Aortic smooth muscle cell (primary cell): ENCODE measurements around the gene MARK1. TPM values are rescaled to one million over a fixed set of nuclear protein-coding genes. Genes with fewer than 3 reads are reported as not detected.

ENCODE experiments used
- total RNA-seq: library from RNA; depleted of rRNA; stranded (reverse); fragments of >200 nt; gene quantifications from 2 replicates; pipeline ENCODE4 v1.2.3, GENCODE V29; 2014

Gene MARK1
- total RNA-seq, result 1.3 and 2.1 TPM in 2 replicates

DNA sequence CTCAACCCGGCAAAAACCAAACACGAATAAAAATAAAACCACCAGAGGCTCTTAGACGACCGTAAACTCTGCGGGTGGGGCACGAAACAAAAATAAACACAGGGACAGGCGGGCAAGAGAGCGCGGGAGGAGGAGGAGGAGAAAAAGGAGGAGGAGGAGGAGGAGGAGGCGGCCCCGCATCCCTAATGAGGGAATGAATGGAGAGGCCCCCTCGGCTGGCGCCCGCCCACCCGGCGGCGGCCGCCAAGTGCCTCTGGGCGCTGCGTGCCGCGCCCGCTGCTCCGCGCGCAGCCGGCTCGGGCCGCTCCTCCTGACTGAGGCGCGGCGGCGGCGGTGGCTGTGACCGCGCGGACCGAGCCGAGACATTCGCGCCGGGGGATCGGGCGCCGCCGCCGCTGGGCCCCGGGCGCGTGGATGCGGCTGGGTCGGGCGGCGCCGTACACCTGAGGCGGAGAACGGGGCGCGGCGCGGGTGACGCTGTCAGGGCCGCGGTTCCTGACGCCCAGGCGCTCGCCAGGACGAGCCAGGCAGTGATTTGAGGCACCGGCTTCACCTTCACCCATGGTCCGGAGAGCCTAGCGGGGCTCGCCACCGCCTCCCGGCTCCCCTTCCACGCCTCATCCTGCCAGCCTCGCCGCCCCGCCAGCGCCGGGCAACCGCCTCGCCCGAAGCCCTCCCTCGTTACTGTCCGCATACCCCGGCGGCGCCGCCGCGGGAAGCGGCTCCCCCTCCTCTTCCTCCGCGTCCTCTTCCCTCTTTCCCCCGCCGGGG lies at the start of gene MARK1:
TSS of gene MARK1 (plus strand) at position 229 of the 771 bp plus-strand sequence. CDS start 687 bp downstream, outside the sequence.

DNA sequence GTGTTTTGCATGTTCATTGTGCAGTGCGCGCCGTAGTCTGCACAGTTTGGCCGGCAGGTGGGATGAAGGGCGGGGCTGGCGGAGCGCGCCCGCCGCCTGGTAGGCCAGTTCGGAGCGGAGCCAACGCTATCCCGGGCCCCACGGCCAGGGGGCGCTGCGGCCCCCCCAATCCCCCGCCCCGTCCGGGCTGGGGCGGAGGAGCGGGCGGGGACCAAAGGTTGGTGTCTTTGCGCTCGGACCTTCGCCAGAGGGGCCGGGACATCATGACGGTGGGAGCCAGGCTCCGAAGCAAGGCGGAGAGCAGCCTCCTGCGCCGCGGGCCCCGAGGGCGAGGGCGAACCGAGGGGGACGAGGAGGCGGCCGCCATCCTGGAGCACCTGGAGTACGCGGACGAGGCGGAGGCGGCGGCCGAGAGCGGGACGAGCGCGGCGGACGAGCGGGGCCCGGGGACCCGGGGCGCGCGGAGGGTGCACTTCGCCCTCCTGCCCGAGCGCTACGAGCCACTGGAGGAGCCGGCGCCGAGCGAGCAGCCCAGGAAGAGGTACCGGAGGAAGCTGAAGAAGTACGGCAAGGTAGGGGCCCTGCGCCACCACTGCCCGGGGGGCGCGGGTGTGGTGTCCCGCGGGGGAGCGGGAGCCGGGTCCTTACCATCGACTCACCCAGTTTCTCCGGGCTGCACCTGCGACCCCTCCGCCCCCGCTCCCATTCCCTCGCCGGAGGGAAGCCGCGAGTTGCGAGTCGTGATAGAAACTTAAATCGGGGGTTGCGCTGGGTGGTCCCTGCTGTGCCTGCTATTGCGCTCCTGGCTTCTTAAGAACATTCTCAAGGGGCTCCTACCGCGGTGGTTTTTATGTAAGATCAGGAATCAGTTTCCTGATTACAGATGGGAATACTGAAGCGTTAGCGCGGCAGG lies 162.5 kb downstream of the MARK1 start, which contains the start of gene C1orf115:
TSS of gene C1orf115 (plus strand) at position 224 of the 913 bp plus-strand sequence. CDS start at position 264, 40 bp downstream.

Other genes with a start within 250 kb of the MARK1 start
- gene C1orf115, start 162.2 kb downstream of the MARK1 start, total RNA-seq, result 2.5 and 5.1 TPM in 2 replicates
- gene MTARC2, start 220.2 kb downstream of the MARK1 start, total RNA-seq, result 7.9 and 10.7 TPM in 2 replicates